OCI-LY3 (cell line): ENCODE data around the gene RORC.

Experiments used
- EZH2phosphoT487 ChIP-seq: fragments of 200-600 bp; shearing (Covaris generic); IDR thresholded peaks from 2 replicates; pipeline ENCODE4 v1.6.1; 2018; ENCODE audit warnings: antibody characterized with exemption, mixed run types, low read depth
- TF ChIP-seq, protein P1 (sequence below): fragments of 200-600, 300-600 bp; sonication (generic); IDR thresholded peaks from 2 replicates; pipeline ENCODE4 v1.5.1; 2014; ENCODE audit warnings: antibody characterized with exemption, low read length, low read depth

DNA sequence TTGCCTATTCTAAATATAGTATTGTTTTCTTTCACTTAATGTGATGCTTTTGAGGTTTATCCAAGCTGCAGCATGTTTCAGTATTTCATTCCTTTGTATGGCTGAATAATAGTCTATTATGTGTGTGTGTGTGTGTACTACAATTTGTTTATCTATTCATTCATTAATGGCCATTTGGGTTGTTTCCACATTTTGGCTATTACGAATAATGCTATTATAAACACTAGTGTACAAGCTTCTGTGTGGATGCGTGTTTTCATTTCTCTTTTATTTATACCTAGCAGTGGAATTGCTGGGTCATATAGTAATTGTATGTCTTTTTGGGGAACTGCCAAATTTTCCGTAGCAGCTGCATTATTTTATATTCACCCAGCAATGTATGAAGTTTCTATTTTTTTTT, 36.9 kb upstream of the RORC start:
- TF ChIP-seq, protein P1, sequence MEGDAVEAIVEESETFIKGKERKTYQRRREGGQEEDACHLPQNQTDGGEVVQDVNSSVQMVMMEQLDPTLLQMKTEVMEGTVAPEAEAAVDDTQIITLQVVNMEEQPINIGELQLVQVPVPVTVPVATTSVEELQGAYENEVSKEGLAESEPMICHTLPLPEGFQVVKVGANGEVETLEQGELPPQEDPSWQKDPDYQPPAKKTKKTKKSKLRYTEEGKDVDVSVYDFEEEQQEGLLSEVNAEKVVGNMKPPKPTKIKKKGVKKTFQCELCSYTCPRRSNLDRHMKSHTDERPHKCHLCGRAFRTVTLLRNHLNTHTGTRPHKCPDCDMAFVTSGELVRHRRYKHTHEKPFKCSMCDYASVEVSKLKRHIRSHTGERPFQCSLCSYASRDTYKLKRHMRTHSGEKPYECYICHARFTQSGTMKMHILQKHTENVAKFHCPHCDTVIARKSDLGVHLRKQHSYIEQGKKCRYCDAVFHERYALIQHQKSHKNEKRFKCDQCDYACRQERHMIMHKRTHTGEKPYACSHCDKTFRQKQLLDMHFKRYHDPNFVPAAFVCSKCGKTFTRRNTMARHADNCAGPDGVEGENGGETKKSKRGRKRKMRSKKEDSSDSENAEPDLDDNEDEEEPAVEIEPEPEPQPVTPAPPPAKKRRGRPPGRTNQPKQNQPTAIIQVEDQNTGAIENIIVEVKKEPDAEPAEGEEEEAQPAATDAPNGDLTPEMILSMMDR = no peak
- TF ChIP-seq EZH2phosphoT487 = no peak
